Medulla oblongata (tissue), 1 donor: ENCODE results near the gene OR2A14.
A peak's percentile ranks its signal among the peaks of the same experiment; 100 is the strongest.
"Not testable (repeated sequence)": the region's sequence is repeated elsewhere in the genome, so short reads cannot be mapped to it uniquely, and the experiment has no call there.

Experiments
- DNase-seq: peaks from one replicate; pipeline ENCODE4 v3.0.0-alpha.2; 2015; ENCODE audit errors: extremely low spot score

Gene OR2A14, protein sequence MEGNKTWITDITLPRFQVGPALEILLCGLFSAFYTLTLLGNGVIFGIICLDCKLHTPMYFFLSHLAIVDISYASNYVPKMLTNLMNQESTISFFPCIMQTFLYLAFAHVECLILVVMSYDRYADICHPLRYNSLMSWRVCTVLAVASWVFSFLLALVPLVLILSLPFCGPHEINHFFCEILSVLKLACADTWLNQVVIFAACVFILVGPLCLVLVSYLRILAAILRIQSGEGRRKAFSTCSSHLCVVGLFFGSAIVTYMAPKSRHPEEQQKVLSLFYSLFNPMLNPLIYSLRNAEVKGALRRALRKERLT

DNA sequence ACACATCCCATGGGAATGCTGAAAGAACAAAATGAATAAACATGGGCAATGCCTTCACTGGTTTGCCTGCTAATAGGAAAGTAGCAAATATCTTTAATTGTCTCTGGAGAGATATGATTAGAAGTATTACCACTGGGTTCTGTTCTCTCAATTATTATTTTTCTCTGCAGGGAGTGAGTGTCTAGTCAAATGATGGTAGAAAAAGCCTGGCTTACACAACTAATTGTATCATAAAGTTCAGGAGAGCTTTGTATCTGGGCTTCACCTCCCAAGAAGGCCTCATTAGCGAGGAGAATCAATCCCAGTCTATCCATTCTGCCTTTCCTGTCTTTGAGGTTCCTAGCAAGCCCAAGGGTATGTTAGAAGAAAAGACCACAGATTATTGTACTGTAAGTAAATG lies at the start of gene OR2A14:
TSS of gene OR2A14 (plus strand) at position 301 of the 400 bp plus-strand sequence. CDS start 5,937 bp downstream, outside the sequence.
- no peak for DNase-seq

DNA sequence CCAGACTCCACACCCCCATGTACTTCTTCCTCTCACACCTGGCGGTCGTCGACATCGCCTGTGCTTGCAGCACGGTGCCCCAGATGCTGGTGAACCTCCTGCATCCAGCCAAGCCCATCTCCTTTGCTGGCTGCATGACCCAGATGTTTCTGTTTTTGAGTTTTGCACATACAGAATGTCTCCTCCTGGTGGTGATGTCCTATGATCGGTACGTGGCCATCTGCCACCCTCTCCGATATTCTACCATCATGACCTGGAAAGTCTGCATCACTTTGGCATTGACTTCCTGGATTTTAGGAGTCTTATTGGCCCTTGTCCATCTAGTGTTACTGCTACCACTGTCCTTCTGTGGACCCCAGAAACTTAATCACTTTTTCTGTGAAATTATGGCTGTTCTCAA lies 48.6 kb upstream of the OR2A14 start:
- DNase-seq: no peak

DNA sequence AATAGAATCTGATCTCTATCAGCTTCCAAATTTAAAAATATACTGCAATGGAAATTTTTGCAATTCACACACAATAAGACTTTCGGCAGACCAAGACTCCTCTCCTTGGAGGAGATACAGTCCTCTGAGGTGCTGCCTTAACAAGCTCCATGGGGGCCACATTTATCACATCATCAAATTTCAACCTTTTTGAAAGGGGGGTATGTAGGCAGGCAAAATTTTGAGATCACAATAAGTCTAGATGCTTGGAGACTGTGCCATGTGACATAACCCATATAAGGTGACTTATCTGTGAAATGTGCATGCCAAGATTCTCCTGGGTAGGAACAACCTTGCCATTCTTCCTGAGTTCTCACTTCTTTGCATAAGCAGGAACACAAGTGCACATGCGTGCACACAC lies 37.0 kb upstream of the OR2A14 start, which contains the start of gene OR2A12:
TSS of gene OR2A12 (plus strand) at position 301 of the 400 bp plus-strand sequence. CDS start 8,830 bp downstream, outside the sequence.
- no peak for DNase-seq

DNA sequence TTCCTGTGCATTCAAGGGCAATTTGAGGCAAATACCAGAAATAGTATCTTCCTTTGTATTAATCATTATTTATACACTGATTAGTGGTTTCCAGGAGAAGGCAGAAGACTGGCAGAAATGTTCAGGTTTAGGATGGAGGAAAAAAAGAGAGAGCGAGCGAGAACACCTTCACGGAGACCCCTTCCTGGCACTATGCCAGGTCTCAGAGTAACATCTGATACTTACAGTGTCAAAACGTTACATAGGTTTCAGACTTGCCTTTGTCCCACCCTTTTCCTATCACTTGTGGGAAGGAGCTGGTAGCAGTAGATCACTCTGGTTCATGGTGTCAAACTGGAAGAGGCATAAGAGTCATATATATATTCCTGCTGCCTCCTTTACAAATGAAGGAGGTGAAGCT lies 36.2 kb upstream of the OR2A14 start:
- no peak for DNase-seq

DNA sequence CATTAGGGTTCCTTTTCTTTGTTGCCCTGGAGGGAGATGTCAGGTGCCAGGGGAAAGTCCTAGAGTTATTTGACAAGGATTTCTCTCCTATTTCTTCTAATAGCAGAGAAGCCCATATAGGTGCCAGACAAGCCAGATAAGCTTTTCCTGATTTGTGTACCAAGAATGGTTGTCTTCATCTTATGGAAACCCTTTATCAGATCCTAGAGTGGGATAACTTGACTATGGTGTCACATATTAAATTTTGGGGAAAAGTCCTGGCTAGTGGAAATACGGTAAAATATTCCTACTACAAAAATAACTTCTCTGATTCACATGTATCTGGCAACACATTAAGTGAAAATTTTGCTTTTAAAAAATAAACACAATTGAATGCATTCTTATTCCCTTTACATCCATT lies 35.7 kb upstream of the OR2A14 start:
- DNase-seq: no peak

DNA sequence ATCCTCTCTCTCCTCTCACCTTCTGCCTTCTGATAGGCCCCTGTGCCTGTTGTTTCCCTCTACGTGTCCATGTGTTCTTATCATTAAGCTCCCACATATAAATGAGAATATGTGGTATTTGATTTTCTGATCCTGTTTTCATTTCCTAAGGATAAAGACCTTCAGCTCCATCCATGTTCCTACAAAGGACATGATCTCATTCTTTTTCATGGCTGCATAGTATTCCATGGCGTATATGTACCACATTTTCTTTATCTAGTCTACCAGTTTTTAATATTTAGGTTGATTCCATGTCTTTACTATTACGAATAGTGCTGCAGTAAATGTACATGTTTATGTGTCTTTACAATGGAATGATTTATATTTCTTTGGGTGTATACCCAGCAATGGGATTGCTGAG lies 32.3 kb upstream of the OR2A14 start:
- no peak for DNase-seq

DNA sequence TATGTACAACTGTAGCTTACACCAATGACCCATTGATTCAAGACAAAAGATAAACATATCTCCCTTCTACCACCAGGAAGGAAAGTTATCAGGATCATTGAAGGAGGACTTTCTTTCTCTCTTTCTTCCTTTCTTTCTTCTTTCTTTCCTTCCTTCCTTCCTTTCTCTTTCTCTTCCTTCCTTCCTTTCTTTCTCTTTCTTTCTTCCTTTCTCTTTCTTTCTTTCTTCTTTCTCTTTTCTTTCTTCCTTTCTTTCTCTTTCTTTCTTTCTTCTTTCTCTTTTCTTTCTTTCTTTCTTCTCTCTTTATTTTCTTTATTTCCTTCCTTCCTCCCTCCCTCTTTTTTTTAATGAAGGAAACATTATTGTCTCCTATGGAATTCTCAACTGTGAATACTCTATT lies 24.2 kb upstream of the OR2A14 start:
- no peak for DNase-seq

DNA sequence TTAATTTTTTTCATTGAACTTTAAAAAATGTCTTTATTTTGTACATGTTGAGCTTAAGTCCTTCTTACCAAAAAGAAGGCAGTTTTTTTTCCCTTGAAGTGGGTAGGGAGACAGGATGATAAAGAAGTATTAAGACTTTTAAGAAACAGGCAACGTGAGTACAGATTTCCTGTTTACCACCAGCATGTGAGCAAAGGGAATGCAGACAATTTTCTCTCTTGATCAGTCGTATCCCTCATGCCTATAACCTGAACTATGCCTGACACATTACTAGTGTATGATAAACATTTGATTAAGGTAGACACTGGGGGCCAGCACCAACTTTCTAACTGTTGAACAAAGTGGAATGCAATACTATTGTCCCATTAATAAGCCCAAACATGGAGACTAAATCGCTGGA lies 22.4 kb upstream of the OR2A14 start:
- DNase-seq: no peak

DNA sequence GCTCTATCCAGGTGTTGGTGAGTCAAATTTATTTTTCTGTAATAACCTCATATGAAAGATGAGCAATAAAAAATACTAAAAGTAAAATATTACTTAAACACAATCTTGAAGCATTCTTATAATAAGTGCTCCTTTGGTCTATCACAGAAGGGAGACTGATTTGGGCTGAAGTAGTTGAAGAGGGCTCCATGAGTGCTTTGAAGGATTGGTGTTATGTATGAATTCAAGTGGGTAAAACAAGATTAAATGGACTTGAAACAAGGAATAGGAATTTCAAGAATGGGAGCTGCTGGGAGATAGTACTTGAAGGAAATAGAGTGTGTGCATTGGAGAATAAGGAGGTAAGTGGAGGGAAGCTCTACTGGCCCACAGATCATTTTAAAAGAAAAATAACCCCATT lies 20.9 kb upstream of the OR2A14 start:
- DNase-seq: no peak

DNA sequence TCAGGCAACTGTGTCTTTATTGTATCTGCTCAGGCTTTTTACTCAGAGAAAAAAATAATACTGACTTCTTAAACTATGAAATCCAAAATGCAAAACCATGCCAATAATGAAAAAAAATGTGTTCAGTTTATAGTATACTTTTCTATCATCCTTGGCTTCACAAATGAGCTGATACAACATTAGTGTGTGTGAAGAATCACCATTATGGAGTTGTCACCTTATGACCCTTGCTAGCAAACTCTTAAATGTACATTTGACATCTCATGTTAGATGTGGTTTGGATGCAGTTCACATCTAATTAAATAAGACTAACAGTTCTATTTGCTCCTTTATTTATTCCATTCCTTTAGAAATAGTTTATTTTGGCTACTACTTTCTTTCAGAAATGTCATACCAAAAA lies 17.8 kb upstream of the OR2A14 start:
- DNase-seq: no peak

DNA sequence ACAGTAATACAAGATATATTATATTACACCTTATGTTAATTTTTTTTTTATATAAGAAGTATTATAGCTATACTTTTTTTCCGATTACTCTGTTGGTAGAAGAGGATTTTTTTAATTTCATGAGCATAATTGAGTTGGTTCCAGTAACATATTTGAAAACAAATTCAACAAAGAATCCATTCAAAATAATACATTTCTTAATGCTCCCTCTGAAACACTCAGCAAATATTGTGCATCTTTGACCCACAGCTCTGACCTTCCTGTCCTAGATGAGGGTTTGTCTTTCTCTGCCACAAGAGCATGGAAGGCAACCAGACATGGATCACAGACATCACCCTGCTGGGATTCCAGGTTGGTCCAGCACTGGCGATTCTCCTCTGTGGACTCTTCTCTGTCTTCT lies 13.7 kb upstream of the OR2A14 start, which contains the start of gene OR2A2:
TSS of gene OR2A2 (plus strand) at position 301 of the 400 bp plus-strand sequence. CDS start at position 301, 0 bp downstream.
- no peak for DNase-seq

DNA sequence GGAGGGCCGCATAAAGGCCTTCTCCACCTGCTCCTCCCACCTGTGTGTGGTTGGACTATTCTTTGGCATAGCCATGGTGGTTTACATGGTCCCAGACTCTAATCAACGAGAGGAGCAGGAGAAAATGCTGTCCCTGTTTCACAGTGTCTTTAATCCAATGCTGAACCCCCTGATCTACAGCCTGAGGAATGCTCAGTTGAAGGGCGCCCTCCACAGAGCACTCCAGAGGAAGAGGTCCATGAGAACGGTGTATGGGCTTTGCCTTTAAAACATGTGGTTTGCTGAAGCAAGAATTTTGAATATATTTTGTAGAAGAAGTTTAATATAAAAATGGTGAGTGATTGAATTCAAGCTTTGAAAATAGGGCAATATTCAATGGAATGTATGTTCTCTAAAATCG lies 12.7 kb upstream of the OR2A14 start:
- no peak for DNase-seq

DNA sequence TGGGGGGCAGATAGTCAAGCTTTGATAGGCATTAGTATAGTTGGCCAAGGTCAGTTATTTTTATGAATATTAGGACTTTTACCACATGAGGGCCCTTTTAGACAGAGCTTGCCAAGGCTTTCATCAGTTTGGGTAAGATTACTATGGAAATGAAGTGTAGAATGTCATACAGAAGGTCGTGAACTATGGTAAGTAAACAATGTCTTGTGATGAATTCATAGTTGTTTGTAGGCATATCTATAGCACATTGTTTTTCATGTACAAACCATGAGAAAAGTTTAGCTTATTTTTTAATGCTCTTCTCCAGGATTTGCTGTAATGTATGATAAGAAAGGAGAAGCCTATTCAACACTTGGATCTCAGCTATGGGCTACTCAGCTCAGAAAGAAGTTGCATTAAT lies 9.3 kb upstream of the OR2A14 start:
- no peak for DNase-seq

DNA sequence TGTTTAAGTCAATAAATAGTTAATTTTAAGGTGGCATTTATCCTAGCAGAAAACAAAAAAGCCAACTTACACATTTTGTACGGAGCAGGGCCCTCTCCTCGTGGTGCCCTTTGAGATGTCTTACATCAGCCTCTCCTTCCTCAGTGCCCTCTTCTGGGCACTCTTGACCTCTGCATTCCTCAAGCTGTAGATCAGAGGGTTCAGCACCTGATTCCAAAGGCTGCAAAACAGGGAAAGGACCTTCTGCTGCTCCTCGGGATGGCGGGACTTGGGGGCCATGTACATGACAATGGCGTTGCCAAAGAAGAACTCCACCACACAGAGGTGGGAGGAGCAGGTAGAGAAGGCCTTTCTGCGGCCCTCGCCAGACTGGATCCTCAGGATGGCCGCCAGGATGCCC lies 4.6 kb upstream of the OR2A14 start:
- DNase-seq: no peak

DNA sequence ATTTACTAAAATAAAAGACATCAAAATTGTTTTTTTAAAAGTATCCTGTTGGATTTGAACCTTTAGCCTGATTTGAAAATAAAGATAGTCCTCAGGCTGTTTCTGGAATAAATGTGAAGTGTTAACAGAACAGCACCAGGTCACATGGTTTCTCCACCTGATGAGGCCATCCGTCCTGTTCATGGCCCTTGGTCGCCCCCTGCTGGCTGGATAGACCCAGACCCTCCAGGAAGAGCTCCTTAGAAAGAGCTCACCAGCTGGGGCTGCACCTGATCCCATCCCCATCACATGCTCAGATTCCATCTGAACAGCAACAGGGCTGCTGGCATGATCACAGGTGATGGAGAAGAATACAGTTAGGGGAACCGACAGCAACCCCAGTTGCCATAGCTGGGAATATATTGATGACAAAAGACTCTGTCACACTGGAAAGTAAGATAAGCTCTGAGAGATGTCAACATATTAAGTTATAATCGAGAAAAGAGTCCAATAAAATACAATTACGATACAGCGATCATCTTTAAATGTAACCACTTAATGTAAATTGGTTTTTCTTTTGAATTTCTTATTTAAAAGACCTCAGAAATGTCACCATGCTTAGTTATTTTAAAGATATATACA lies 4.8 kb downstream of the OR2A14 start:
- peak; percentile 62 for DNase-seq

DNA sequence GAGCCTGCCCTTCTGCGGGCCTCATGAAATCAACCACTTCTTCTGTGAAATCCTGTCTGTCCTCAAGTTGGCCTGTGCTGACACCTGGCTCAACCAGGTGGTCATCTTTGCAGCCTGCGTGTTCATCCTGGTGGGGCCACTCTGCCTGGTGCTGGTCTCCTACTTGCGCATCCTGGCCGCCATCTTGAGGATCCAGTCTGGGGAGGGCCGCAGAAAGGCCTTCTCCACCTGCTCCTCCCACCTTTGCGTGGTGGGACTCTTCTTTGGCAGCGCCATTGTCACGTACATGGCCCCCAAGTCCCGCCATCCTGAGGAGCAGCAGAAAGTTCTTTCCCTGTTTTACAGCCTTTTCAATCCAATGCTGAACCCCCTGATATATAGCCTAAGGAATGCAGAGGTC lies 6.6 kb downstream of the OR2A14 start:
- not testable (repeated sequence) for DNase-seq

DNA sequence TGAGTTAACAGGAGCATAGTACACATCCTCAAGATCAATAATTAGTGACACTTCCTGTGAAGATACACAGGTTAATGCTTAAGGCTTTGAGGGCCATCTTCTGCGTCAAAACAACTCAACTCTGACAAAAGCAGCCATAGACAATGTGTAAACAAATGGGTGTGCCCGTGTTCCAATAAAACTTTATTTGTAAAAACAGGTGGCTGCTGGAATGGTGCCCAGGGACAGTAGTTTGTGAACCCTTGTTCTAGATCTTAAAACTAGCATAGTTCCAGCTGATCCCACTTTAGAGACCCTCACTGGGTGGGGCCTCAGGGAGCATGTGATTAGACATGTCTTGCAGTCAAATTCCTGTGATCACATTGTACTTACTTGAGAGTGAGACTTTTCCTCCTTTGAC lies 7.8 kb downstream of the OR2A14 start:
- DNase-seq: no peak

DNA sequence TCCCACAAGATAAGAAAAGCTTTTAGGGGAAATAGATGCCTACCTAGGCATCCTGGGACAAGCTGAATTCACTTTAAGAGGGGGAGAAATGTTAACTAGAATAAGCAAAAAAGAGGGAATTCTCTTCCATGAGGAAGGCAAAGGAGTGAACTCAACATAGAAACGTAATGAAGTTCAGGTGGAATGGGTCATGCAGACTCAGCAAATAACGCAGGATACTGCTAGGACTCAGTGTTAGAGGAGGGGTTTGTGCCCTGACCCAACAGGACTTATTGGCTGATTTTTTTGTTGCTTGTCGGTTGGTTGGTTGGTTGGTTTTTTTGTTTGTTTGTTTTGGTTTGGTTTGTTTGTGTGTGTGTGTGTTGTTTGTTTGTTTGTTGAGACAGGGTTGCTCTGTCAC lies 9.3 kb downstream of the OR2A14 start:
- no peak for DNase-seq

DNA sequence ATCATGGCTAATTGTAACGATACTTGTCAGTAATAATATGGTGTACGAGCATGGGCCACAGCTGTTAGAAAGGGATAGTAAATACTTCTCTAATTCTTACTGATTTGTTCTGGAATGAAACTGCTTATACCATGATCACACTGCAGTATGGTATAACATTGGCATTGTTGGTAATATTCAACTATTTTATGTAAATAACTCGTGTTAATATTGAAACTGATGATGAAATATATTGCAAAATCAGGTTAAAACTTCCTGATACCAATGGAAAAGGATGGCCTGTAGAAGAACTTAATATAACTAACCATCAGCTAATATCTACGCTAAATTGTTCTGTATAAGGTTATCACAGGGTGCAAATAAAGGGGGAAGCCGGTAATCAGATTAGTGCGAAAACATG lies 10.3 kb downstream of the OR2A14 start:
- DNase-seq: no peak

DNA sequence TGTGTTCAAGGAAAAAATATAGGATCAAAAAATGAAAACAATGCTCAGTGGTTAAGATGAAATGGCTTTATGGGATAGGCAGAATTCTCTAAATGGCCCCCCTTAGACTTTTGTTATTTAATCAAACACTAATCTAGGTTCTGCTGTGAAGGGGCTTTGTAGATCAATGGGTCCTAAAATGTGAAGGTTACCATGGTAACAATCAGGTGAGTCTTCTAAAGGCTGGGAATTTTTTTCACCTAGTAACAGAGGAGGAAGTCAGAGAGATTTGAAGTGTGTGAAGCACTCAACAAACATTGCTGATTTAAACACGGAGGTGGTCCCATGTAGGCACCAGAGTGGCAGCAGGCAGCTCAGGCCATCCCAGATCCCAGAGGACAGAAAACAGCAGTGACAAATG lies 11.1 kb downstream of the OR2A14 start:
- DNase-seq: no peak

DNA sequence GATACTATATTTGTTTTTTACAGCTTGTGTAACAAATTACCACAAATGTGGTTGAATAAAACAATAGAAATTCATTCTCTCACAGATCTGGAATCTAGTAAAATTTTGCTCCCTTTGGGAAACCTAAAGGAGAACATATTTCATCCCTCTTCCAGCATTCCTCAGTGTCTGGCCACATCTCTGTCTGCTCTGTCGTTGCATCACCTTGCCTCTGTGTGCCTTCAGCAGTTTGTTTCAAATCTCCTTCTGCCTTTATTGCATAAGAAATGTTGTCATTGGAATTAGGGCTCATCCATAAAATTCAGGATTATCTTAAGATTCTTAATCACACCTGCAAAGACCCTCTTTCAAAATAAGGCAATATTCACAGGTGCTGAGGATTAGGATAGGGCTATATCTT lies 14.5 kb downstream of the OR2A14 start:
- no peak for DNase-seq

DNA sequence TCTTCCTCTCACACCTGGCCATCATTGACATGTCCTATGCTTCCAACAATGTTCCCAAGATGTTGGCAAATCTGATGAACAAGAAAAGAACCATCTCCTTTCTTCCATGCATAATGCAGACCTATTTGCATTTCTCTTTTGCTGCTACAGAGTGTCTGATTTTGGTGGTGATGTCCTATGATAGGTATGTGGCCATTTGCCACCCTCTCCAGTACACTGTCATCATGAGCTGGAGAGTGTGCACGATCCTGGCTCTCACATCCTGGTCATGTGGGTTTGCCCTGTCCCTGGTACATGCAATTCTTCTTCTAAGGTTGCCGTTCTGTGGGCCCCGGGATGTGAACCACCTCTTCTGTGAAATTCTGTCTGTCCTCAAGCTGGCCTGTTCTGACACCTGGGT lies 19.2 kb downstream of the OR2A14 start:
- DNase-seq: no peak

DNA sequence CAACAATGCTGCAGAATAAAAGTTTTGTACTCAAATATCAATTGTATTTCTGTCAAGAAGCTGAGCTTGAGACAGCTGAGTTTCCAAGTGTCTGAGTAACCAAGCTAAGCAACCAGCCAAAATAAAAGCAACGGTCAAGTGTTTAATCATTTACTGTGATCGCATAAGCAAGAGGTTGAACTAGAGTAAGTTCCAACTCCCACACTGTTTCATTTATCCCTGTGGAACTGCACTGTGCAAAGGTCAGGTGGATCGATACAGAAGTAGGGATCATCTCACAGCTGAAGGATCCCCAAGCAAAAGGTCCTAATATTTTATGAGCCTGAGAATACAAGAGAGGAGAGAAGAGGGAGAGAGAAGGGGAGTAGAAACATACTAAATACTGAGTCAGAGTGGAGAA lies 21.4 kb downstream of the OR2A14 start:
- DNase-seq: no peak
